ENCODE data around the gene COL6A5. TPM values are rescaled to one million over a fixed set of nuclear protein-coding genes. Genes with fewer than 3 reads are reported as not detected.

Gene COL6A5
- total and polyA plus RNA-seq, 4 donors, result 0.01 to 0.09 TPM; not detected in 2

- H3K36me3 ChIP-seq (ENCODE audit: control insufficient read depth in 4 of 4, insufficient read depth in 3 of 4, low read depth in 1 of 4, low read length in 3 of 4), result no peaks in the 10 kb centered on the region
- H3K9me3 ChIP-seq (ENCODE audit: control insufficient read depth in 4 of 4, low read length in 3 of 4), result no peaks in the 10 kb centered on the region
- no peak overlapping the region for H3K4me3 ChIP-seq (ENCODE audit: low read depth in 1 of 3, low read length in 3 of 3)
- TF ChIP-seq SP1 (IDR thresholded peaks at IDR 0.05), result no peak
- TF ChIP-seq ZBTB33 (IDR thresholded peaks at IDR 0.05), result no peak
- TF ChIP-seq JUND (IDR thresholded peaks at IDR 0.05), result no peak
- TF ChIP-seq ATF3 (IDR thresholded peaks at IDR 0.05), result no peak
- TF ChIP-seq FOXA1 (IDR thresholded peaks at IDR 0.05), result no peak
- TF ChIP-seq, protein P1, sequence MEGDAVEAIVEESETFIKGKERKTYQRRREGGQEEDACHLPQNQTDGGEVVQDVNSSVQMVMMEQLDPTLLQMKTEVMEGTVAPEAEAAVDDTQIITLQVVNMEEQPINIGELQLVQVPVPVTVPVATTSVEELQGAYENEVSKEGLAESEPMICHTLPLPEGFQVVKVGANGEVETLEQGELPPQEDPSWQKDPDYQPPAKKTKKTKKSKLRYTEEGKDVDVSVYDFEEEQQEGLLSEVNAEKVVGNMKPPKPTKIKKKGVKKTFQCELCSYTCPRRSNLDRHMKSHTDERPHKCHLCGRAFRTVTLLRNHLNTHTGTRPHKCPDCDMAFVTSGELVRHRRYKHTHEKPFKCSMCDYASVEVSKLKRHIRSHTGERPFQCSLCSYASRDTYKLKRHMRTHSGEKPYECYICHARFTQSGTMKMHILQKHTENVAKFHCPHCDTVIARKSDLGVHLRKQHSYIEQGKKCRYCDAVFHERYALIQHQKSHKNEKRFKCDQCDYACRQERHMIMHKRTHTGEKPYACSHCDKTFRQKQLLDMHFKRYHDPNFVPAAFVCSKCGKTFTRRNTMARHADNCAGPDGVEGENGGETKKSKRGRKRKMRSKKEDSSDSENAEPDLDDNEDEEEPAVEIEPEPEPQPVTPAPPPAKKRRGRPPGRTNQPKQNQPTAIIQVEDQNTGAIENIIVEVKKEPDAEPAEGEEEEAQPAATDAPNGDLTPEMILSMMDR (IDR thresholded peaks at IDR 0.05; ENCODE audit: low read depth, low read length, missing input control), result no peak
- no peak for TF ChIP-seq NR2F2 (IDR thresholded peaks at IDR 0.05)
- TF ChIP-seq EGR1 (IDR thresholded peaks at IDR 0.05; ENCODE audit: low read depth in 2 of 2), result no peak
- no peak for TF ChIP-seq TAF1 (conservative IDR thresholded peaks at IDR 0.05)
- no peak for TF ChIP-seq YY1 (IDR thresholded peaks at IDR 0.05)
- no peak for TF ChIP-seq HNF4G (IDR thresholded peaks at IDR 0.05)
- no peak for TF ChIP-seq RAD21 (IDR thresholded peaks at IDR 0.05)
- TF ChIP-seq FOXA2 (IDR thresholded peaks at IDR 0.05), result no peak
- WGBS, result 47% methylated on average over 2 of the region's 2 CpGs
- H3K27me3 ChIP-seq (ENCODE audit: control insufficient read depth in 4 of 4, insufficient read depth in 4 of 4, low read length in 3 of 4), result peaks cover 0 to 3% (median 1%) of the 10 kb centered on the region in 4 donors
- no peak for DNase-seq (ENCODE audit: low spot score)
- no peak overlapping the region for H3K9ac ChIP-seq (ENCODE audit: low read depth in 1 of 2, low read length in 2 of 2)
- no peaks in the 10 kb centered on the region for H3K4me1 ChIP-seq (ENCODE audit: control insufficient read depth in 4 of 4, insufficient read depth in 4 of 4, low read length in 3 of 4)
- H3K27ac ChIP-seq (ENCODE audit: low read depth in 1 of 2, low read length in 2 of 2), result no peak overlapping the region
Observed at GRCh38 chr3:130299531-130299930, 45.9 kb upstream of the COL6A5 start.

DNA sequence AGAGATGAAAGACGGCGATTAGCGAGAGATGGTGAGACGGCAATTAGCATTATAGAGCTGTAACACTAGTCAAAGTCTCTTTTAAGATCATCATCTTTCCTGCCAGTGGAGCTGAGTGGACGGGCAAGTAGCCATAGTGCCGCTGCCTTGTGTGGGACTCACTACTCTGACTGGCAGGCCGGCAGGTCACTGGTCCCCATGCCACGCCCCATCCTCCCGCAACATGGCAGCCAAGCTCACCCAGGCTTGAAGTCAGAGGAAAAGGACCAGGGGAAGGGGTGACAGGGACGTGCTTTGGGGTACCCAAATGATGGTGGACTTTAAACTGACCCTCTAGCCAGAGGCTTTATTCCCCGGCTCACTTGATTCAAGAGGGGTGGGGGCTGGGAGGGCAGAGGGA lies 44.6 kb upstream of the COL6A5 start:
- Histone ChIP-seq H3K9ac (ENCODE audit: low read depth in 1 of 2, low read length in 2 of 2) (no peak overlapping the region), H3K4me3 (ENCODE audit: low read depth in 1 of 3, low read length in 3 of 3) (no peak overlapping the region), H3K27ac (ENCODE audit: low read depth in 1 of 2, low read length in 2 of 2) (no peak overlapping the region), H3K27me3 (ENCODE audit: control insufficient read depth in 4 of 4, insufficient read depth in 4 of 4, low read length in 3 of 4) (peaks cover 0 to 3% (median 1%) of the 10 kb centered on the region in 4 donors), H3K36me3 (ENCODE audit: control insufficient read depth in 4 of 4, insufficient read depth in 3 of 4, low read depth in 1 of 4, low read length in 3 of 4) (no peaks in the 10 kb centered on the region), H3K9me3 (ENCODE audit: control insufficient read depth in 4 of 4, low read length in 3 of 4) (no peaks in the 10 kb centered on the region), H3K4me1 (ENCODE audit: control insufficient read depth in 4 of 4, insufficient read depth in 4 of 4, low read length in 3 of 4) (no peaks in the 10 kb centered on the region)
- WGBS, result 87% methylated on average over 11 of the region's 11 CpGs
- no peak for DNase-seq (ENCODE audit: low spot score)
- TF ChIP-seq TAF1 (conservative IDR thresholded peaks at IDR 0.05) (no peak), RAD21 (IDR thresholded peaks at IDR 0.05) (no peak), YY1 (IDR thresholded peaks at IDR 0.05) (no peak), RXRA (IDR thresholded peaks at IDR 0.05) (no peak), JUND (IDR thresholded peaks at IDR 0.05) (no peak), ATF3 (IDR thresholded peaks at IDR 0.05) (no peak), HNF4G (IDR thresholded peaks at IDR 0.05) (no peak), FOXA1 (IDR thresholded peaks at IDR 0.05) (no peak), EGR1 (IDR thresholded peaks at IDR 0.05; ENCODE audit: low read depth in 2 of 2) (no peak), GABPA (IDR thresholded peaks at IDR 0.05 in 1 of 2, conservative IDR thresholded peaks at IDR 0.05 in 1 of 2) (no peak), ZBTB33 (IDR thresholded peaks at IDR 0.05) (no peak), SP1 (IDR thresholded peaks at IDR 0.05) (no peak)
- TF ChIP-seq, protein P1 (IDR thresholded peaks at IDR 0.05; ENCODE audit: low read depth, low read length, missing input control), result no peak
- TF ChIP-seq, protein P2, sequence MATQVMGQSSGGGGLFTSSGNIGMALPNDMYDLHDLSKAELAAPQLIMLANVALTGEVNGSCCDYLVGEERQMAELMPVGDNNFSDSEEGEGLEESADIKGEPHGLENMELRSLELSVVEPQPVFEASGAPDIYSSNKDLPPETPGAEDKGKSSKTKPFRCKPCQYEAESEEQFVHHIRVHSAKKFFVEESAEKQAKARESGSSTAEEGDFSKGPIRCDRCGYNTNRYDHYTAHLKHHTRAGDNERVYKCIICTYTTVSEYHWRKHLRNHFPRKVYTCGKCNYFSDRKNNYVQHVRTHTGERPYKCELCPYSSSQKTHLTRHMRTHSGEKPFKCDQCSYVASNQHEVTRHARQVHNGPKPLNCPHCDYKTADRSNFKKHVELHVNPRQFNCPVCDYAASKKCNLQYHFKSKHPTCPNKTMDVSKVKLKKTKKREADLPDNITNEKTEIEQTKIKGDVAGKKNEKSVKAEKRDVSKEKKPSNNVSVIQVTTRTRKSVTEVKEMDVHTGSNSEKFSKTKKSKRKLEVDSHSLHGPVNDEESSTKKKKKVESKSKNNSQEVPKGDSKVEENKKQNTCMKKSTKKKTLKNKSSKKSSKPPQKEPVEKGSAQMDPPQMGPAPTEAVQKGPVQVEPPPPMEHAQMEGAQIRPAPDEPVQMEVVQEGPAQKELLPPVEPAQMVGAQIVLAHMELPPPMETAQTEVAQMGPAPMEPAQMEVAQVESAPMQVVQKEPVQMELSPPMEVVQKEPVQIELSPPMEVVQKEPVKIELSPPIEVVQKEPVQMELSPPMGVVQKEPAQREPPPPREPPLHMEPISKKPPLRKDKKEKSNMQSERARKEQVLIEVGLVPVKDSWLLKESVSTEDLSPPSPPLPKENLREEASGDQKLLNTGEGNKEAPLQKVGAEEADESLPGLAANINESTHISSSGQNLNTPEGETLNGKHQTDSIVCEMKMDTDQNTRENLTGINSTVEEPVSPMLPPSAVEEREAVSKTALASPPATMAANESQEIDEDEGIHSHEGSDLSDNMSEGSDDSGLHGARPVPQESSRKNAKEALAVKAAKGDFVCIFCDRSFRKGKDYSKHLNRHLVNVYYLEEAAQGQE (IDR thresholded peaks at IDR 0.05), result no peak
- TF ChIP-seq, protein P3, sequence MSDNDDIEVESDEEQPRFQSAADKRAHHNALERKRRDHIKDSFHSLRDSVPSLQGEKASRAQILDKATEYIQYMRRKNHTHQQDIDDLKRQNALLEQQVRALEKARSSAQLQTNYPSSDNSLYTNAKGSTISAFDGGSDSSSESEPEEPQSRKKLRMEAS (IDR thresholded peaks at IDR 0.05), result no peak
